H1 (cell line): ENCODE measurements around the gene HMGCLL1. TPM values are rescaled to one million over a fixed set of nuclear protein-coding genes. Genes with fewer than 3 reads are reported as not detected.

ENCODE experiments used
- RNF2 ChIP-seq: fragments of 200-900, 300-1000 bp; sonication (generic); IDR thresholded peaks from 2 replicates; pipeline ENCODE4 v1.7.1; 2016; ENCODE audit warnings: borderline replicate concordance, low read depth, mild to moderate bottlenecking, antibody characterized with exemption, low read length; ENCODE audit not compliant: poor library complexity, severe bottlenecking; ENCODE audit errors: missing control alignments
- polyA plus RNA-seq, 7 experiments: library from polyadenylated mRNA; depleted of rRNA in 3 of 7; stranded (reverse) in 5 of 7; unstranded in 2 of 7; fragments of >200 nt in 5 of 7; fragments of 200-250 nt in 2 of 7; gene quantifications; 1 replicate in 5 of 7; 2 replicates in 1 of 7; 4 replicates in 1 of 7; pipeline versions ENCODE4 v1.2.1 to v1.2.3, GENCODE V29; 2011 to 2013; ENCODE audit warnings: missing spikeins in 2 of 7, mixed read lengths in 2 of 7
- total RNA-seq: library from RNA; stranded (reverse); fragmentation: NEBNext Ultra II Directional; extraction: Animal tissue kit (Norgen Biotek cat#: 25700); gene quantifications from 2 replicates; pipeline ENCODE4 v1.2.1, GENCODE V29; 2021

HMGCLL1 gene
- total and polyA plus RNA-seq, 2 of the 8 experiments (the other 6 are each of a cell fraction or from before 2014, with no cell fraction given) = 0.06 to 0.41 TPM

DNA sequence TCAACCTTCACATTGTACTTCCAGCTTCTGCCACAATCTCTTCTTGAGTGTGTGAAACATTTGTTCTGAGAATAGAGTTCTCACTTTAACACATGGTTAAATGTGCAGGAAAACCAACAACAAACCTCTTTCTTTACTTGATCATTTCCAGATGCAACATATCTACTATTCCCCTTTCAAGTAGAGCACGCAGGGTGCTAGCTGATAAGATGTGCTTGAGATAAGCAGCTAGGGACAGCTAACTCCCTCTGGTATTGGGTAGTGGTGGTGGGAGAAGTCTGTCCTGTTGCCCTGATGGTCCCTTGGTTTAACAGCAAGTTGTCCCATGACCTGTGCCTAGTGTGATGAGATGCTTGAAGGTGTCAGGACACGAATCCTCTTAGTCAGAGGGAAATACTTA is 15.4 kb upstream of the HMGCLL1 start (continued):
- no peak for TF ChIP-seq RNF2
